ENCODE results near the gene HK3.

The HK3 gene

DNA sequence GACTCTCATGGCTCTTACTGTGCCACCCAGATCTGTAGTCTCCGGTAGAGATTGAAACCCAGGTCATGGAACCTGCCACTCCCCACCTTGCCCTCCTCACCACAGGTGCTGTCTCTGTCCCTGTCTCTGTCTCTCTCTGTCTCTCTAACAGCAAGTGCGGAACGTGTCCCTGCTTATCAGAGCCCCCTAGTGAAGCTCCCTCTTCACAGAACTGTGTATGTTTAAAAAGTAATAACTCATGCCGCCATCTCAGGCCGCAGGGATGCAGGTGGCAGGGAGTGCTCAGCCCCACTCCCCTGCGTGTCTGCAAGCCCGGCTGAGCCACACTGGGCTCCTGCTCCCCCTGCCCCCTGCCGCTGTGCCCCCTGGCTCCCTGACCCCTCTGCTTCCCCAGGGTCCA, 45.0 kb downstream of the HK3 start:
- no peak for TF ChIP-seq CTCF (IDR thresholded peaks at IDR 0.05; ENCODE audit: borderline replicate concordance, insufficient read depth, low read depth, low read length)
- H3K4me3 ChIP-seq (ENCODE audit: low read depth, low read length), result no peak overlapping the region

DNA sequence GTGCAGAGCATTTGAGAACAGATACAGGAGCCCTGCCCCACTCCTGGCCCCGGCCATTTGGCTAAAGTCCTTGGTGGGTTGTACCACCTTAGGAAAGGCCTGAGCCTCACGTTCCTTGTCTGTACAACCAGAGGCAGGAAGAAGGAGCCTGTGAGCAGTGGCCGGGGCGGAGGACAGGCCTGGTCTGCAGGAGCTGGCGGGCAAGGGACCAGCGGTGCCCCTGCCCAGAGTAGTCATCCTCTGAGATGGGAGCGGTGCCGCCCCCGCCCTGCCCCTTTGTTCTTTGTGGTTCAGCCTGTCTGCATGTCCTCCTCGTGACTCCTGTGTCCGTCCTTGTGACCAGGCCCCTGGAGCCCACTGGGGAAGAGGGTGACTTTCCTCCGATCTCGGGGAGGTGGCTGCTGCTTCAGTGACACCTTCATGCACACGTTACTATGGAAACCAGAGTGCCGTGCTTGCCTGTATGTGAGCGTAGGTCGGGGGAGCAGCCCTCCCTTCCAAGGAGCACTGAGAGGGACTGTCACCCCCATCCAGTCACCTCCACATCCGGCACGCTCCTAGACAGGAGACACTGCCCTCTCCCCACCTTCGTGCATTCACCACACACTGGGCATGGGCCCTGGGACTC, 45.9 kb downstream of the HK3 start:
- no peak overlapping the region for H3K4me3 ChIP-seq (ENCODE audit: low read depth, low read length)
- TF ChIP-seq CTCF (IDR thresholded peaks at IDR 0.05; ENCODE audit: borderline replicate concordance, insufficient read depth, low read depth, low read length), result no peak

GRCh38 chr5:176851871-176852658, 47.1 kb downstream of the HK3 start:
- H3K4me3 ChIP-seq (ENCODE audit: low read depth, low read length), result no peak overlapping the region
- no peak for TF ChIP-seq CTCF (IDR thresholded peaks at IDR 0.05; ENCODE audit: borderline replicate concordance, insufficient read depth, low read depth, low read length)

- TF ChIP-seq CTCF (IDR thresholded peaks at IDR 0.05; ENCODE audit: borderline replicate concordance, insufficient read depth, low read depth, low read length), result no peak
- no peak overlapping the region for H3K4me3 ChIP-seq (ENCODE audit: low read depth, low read length)
Measured at GRCh38 chr5:176851380-176851779, 47.8 kb downstream of the HK3 start.

GRCh38 chr5:176850371-176851245, 48.5 kb downstream of the HK3 start:
- no peak for TF ChIP-seq CTCF (IDR thresholded peaks at IDR 0.05; ENCODE audit: borderline replicate concordance, insufficient read depth, low read depth, low read length)

GRCh38 chr5:176849611-176850227, 49.4 kb downstream of the HK3 start:
- TF ChIP-seq CTCF (IDR thresholded peaks at IDR 0.05; ENCODE audit: borderline replicate concordance, insufficient read depth, low read depth, low read length), result no peak

More at GRCh38 chr5:176850371-176851245, 48.5 kb downstream of the HK3 start:
- no peak overlapping the region for H3K4me3 ChIP-seq (ENCODE audit: low read depth, low read length)

More at GRCh38 chr5:176849611-176850227, 49.4 kb downstream of the HK3 start:
- H3K4me3 ChIP-seq (ENCODE audit: low read depth, low read length), result no peak overlapping the region
